ENCODE measurements around the gene CDH13. TPM values are rescaled to one million over a fixed set of nuclear protein-coding genes. Genes with fewer than 3 reads are reported as not detected.

The CDH13 gene
- total RNA-seq, 1 donor from 2014 or later = 81.1 TPM

- TF ChIP-seq, protein P1, sequence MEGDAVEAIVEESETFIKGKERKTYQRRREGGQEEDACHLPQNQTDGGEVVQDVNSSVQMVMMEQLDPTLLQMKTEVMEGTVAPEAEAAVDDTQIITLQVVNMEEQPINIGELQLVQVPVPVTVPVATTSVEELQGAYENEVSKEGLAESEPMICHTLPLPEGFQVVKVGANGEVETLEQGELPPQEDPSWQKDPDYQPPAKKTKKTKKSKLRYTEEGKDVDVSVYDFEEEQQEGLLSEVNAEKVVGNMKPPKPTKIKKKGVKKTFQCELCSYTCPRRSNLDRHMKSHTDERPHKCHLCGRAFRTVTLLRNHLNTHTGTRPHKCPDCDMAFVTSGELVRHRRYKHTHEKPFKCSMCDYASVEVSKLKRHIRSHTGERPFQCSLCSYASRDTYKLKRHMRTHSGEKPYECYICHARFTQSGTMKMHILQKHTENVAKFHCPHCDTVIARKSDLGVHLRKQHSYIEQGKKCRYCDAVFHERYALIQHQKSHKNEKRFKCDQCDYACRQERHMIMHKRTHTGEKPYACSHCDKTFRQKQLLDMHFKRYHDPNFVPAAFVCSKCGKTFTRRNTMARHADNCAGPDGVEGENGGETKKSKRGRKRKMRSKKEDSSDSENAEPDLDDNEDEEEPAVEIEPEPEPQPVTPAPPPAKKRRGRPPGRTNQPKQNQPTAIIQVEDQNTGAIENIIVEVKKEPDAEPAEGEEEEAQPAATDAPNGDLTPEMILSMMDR (IDR thresholded peaks at IDR 0.05; ENCODE audit: partially characterized antibody, unreplicated experiment) = no peak
- H3K9me3 Mint-ChIP-seq (ENCODE audit: unreplicated experiment) = peaks cover 2% of the 10 kb centered on the region
- no peaks in the 10 kb centered on the region for H3K4me1 Mint-ChIP-seq (ENCODE audit: low read depth, unreplicated experiment)
- DNase-seq = no peak
- peaks cover 10% of the 10 kb centered on the region for H3K36me3 Mint-ChIP-seq (ENCODE audit: unreplicated experiment)
- no peak overlapping the region for H3K27ac Mint-ChIP-seq (ENCODE audit: unreplicated experiment)
- no peak overlapping the region for H3K4me3 Mint-ChIP-seq (ENCODE audit: unreplicated experiment)
- peaks cover 4% of the 10 kb centered on the region for H3K27me3 Mint-ChIP-seq (ENCODE audit: unreplicated experiment)
Observed at GRCh38 chr16:83037884-83038283, 411.1 kb downstream of the CDH13 start.

- Mint-ChIP-seq H3K4me1 (ENCODE audit: low read depth, unreplicated experiment) (no peaks in the 10 kb centered on the region), H3K36me3 (ENCODE audit: unreplicated experiment) (peaks cover 10% of the 10 kb centered on the region), H3K27me3 (ENCODE audit: unreplicated experiment) (peaks cover 2% of the 10 kb centered on the region), H3K9me3 (ENCODE audit: unreplicated experiment) (peaks cover 2% of the 10 kb centered on the region), H3K4me3 (ENCODE audit: unreplicated experiment) (no peak overlapping the region), H3K27ac (ENCODE audit: unreplicated experiment) (no peak overlapping the region)
- no peak for DNase-seq
- TF ChIP-seq, protein P1 (IDR thresholded peaks at IDR 0.05; ENCODE audit: partially characterized antibody, unreplicated experiment) = no peak
Observed at GRCh38 chr16:83040174-83040573, 413.4 kb downstream of the CDH13 start.

DNA sequence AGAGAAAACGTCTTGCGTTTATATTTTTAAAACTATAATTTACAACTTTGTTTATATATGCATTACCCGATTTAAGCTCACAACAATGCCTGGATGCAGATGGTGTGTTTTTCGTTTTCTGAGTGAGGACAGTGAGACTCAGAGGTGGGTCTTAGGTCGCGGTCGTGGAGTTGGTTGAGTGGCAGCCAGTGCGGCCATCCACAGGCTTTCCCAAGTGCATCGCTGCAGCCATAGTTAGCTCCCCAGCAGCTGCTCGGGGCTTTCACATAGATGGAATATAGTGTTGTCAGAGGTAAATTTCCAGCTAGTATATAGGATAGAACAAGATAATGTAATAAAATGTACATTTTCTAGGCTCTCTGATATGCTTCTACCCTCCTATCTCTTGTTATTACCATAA lies 417.8 kb downstream of the CDH13 start:
- H3K9me3 Mint-ChIP-seq (ENCODE audit: unreplicated experiment) = no peaks in the 10 kb centered on the region
- H3K27me3 Mint-ChIP-seq (ENCODE audit: unreplicated experiment) = peaks cover 2% of the 10 kb centered on the region
- TF ChIP-seq, protein P1 (IDR thresholded peaks at IDR 0.05; ENCODE audit: partially characterized antibody, unreplicated experiment) = no peak
- no peaks in the 10 kb centered on the region for H3K4me1 Mint-ChIP-seq (ENCODE audit: low read depth, unreplicated experiment)
- H3K36me3 Mint-ChIP-seq (ENCODE audit: unreplicated experiment) = peaks cover 5% of the 10 kb centered on the region
- no peak overlapping the region for H3K4me3 Mint-ChIP-seq (ENCODE audit: unreplicated experiment)
- no peak for DNase-seq
- H3K27ac Mint-ChIP-seq (ENCODE audit: unreplicated experiment) = no peak overlapping the region

DNA sequence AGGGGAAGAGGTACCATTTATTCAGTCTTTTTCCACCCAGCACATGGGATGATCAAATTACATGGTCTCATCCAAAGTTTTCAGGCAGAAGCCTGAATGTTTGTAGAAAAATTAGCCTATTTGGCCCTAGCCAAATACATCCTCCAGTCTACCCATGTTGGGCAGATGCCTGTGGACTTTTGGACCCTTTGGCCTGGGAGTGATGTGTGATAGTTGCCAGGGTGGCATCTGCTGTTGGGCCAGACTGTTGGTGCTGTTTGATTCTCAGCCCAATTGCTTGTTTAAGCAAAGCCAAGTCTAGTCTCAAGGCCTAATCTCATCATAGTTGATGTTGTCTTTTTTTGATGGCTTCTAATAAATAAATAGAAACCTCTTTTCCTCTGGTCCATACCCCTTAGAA lies 419.0 kb downstream of the CDH13 start:
- Mint-ChIP-seq H3K27me3 (ENCODE audit: unreplicated experiment) (no peaks in the 10 kb centered on the region), H3K4me3 (ENCODE audit: unreplicated experiment) (no peak overlapping the region), H3K9me3 (ENCODE audit: unreplicated experiment) (no peaks in the 10 kb centered on the region), H3K4me1 (ENCODE audit: low read depth, unreplicated experiment) (no peaks in the 10 kb centered on the region), H3K36me3 (ENCODE audit: unreplicated experiment) (peaks cover 6% of the 10 kb centered on the region), H3K27ac (ENCODE audit: unreplicated experiment) (no peak overlapping the region)
- DNase-seq = no peak
- TF ChIP-seq, protein P1 (IDR thresholded peaks at IDR 0.05; ENCODE audit: partially characterized antibody, unreplicated experiment) = no peak

- DNase-seq = no peak
- no peaks in the 10 kb centered on the region for H3K27me3 Mint-ChIP-seq (ENCODE audit: unreplicated experiment)
- no peaks in the 10 kb centered on the region for H3K9me3 Mint-ChIP-seq (ENCODE audit: unreplicated experiment)
- H3K4me1 Mint-ChIP-seq (ENCODE audit: low read depth, unreplicated experiment) = no peaks in the 10 kb centered on the region
- no peak overlapping the region for H3K27ac Mint-ChIP-seq (ENCODE audit: unreplicated experiment)
- TF ChIP-seq, protein P1 (IDR thresholded peaks at IDR 0.05; ENCODE audit: partially characterized antibody, unreplicated experiment) = no peak
- no peak overlapping the region for H3K4me3 Mint-ChIP-seq (ENCODE audit: unreplicated experiment)
- H3K36me3 Mint-ChIP-seq (ENCODE audit: unreplicated experiment) = peaks cover 10% of the 10 kb centered on the region
Observed at GRCh38 chr16:83046664-83047063, 419.9 kb downstream of the CDH13 start.
